Measurements from ENCODE around the gene ESCO1. TPM values are rescaled to one million over a fixed set of nuclear protein-coding genes. Genes with fewer than 3 reads are reported as not detected.
A peak's percentile ranks its signal among the peaks of the same experiment; 100 is the strongest.

ESCO1 gene
- total RNA-seq, 1 donor = 18.6 TPM

DNA sequence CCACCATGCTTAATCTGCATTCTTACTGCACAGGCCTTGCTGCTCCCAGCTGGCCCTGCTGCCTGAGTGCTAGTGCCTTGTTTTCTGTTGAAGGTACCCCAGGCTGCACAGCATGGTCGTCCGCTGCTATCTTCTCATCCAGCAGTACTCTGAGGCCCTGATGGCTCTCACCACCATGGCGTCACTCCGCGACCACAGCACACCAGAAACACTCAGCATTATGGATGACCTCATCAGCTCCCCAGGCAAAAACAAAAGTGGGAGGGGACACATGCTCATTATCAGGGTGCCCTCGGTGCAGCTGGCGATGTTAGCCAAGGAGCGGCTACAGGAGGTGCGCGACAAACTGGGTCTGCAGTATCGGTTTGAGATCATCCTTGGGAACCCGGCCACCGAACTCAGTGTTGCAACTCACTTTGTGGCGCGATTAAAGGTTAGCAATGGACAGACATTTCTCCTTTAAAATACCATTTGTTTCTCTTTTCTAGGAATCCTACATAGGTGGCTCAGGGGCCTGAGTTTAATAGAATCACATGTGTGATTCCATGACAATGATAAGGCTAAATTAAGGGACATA is 110.5 kb downstream of the ESCO1 start:
- no peak for DNase-seq (ENCODE audit: low read depth)
- no peak overlapping the region for H3K4me3 ChIP-seq (ENCODE audit: low read depth, low read length)
- TF ChIP-seq, protein P1, sequence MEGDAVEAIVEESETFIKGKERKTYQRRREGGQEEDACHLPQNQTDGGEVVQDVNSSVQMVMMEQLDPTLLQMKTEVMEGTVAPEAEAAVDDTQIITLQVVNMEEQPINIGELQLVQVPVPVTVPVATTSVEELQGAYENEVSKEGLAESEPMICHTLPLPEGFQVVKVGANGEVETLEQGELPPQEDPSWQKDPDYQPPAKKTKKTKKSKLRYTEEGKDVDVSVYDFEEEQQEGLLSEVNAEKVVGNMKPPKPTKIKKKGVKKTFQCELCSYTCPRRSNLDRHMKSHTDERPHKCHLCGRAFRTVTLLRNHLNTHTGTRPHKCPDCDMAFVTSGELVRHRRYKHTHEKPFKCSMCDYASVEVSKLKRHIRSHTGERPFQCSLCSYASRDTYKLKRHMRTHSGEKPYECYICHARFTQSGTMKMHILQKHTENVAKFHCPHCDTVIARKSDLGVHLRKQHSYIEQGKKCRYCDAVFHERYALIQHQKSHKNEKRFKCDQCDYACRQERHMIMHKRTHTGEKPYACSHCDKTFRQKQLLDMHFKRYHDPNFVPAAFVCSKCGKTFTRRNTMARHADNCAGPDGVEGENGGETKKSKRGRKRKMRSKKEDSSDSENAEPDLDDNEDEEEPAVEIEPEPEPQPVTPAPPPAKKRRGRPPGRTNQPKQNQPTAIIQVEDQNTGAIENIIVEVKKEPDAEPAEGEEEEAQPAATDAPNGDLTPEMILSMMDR (IDR thresholded peaks at IDR 0.05; ENCODE audit: insufficient read depth, low read depth, low read length) = no peak

- TF ChIP-seq, protein P1 (IDR thresholded peaks at IDR 0.05; ENCODE audit: insufficient read depth, low read depth, low read length) = peak; percentile 88
- no peak overlapping the region for H3K4me3 ChIP-seq (ENCODE audit: low read depth, low read length)
- DNase-seq (ENCODE audit: low read depth) = peak; percentile 70
These were observed 111.3 kb downstream of the ESCO1 start for GRCh38 chr18:21489119-21489750.

DNA sequence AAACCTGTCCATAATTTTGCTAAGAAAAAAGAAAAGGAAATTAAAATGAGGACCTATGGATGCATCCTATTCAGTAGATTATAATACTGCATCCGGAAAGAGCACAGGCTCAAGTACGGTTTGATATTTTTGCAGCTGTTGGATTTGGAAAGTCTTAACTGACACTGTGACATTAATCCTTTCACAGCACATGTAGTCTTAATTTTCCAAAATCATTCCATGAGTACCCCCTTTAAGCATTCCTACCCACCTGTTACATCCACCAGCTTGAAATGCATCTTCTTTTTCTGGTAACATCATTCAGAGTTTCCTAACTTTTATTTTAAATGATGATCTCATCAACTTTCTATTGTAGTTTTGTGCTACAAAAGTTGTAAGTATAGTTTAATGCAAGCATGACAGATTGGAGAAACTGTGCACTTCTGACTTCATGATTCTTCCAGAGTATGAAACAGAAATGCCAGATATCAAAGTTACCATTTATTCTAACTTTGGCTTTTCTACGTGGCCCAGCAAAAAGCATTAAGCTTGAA is 113.5 kb downstream of the ESCO1 start:
- DNase-seq (ENCODE audit: low read depth) = no peak
- H3K4me3 ChIP-seq (ENCODE audit: low read depth, low read length) = no peak overlapping the region
- TF ChIP-seq, protein P1 (IDR thresholded peaks at IDR 0.05; ENCODE audit: insufficient read depth, low read depth, low read length) = no peak

- no peak overlapping the region for H3K4me3 ChIP-seq (ENCODE audit: low read depth, low read length)
- peak; percentile 51 for DNase-seq (ENCODE audit: low read depth)
- TF ChIP-seq, protein P1 (IDR thresholded peaks at IDR 0.05; ENCODE audit: insufficient read depth, low read depth, low read length) = no peak
These were observed 115.5 kb downstream of the ESCO1 start for GRCh38 chr18:21484851-21485636.

GRCh38 chr18:21483051-21483450 is 117.5 kb downstream of the ESCO1 start:
- DNase-seq (ENCODE audit: low read depth) = no peak
- TF ChIP-seq, protein P1 (IDR thresholded peaks at IDR 0.05; ENCODE audit: insufficient read depth, low read depth, low read length) = no peak
- H3K4me3 ChIP-seq (ENCODE audit: low read depth, low read length) = no peak overlapping the region

DNA sequence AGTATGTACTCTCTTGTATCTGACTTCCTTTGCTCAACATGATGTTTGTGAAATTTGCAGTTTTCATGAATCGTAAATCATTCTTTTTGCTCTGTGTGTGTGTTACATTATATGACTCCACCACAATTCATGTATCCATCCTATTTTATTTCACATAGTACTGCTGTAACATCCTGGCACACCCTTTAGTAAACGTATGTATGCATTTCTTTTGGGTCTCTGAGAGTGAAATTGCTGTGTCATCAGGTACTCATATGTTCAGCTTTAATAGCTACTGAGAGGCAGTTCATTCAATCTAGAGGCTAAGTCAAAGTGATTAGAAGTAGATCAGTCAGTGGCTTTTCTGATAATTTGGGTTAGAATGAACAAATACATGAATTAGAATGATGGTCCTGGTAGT is 118.8 kb downstream of the ESCO1 start:
- TF ChIP-seq, protein P1 (IDR thresholded peaks at IDR 0.05; ENCODE audit: insufficient read depth, low read depth, low read length) = no peak
- no peak for DNase-seq (ENCODE audit: low read depth)
- H3K4me3 ChIP-seq (ENCODE audit: low read depth, low read length) = no peak overlapping the region
